HG03457 (cell line): Measurements from ENCODE around the gene DVL1.

Source experiments
- ATAC-seq: cut with Tn5 transposase; IDR thresholded peaks from one replicate; pipeline ENCODE4 v1.9.1; 2021; ENCODE audit warnings: moderate number of reproducible peaks; ENCODE audit not compliant: unreplicated experiment

Gene DVL1

DNA sequence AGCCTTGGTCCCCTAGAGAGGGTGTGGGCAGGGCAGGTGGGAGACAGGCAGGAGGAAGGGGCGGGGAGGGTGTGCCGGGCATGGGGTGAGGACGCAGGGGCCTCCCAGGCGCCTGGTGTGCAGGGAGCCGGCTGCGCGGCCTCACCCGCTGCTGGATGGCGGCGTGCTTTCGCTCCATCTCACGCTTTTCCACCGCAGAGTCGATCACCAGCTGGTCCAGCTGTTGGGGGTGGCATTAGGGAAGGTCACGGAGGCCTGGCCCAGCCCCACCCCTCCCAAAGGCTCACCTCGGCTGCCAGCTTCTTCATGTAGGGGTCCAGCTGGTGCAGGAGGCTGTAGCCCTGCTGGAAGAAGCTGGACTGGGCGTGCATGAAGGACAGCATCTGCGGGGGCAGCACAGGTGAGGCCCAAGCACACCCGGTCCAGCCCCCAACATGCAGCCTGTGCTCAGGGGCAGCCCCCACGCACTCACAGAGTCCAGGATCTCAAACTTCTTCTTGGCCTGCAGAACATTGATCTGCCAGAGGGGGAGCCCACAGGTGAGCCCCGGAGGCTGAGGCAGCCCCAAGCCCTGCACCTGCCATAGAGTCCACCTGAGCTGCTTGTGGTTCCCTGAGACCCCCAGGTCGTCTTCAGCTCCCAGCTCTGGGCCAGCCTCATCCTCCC lies 49.4 kb downstream of the DVL1 start:
- no peak for ATAC-seq

DNA sequence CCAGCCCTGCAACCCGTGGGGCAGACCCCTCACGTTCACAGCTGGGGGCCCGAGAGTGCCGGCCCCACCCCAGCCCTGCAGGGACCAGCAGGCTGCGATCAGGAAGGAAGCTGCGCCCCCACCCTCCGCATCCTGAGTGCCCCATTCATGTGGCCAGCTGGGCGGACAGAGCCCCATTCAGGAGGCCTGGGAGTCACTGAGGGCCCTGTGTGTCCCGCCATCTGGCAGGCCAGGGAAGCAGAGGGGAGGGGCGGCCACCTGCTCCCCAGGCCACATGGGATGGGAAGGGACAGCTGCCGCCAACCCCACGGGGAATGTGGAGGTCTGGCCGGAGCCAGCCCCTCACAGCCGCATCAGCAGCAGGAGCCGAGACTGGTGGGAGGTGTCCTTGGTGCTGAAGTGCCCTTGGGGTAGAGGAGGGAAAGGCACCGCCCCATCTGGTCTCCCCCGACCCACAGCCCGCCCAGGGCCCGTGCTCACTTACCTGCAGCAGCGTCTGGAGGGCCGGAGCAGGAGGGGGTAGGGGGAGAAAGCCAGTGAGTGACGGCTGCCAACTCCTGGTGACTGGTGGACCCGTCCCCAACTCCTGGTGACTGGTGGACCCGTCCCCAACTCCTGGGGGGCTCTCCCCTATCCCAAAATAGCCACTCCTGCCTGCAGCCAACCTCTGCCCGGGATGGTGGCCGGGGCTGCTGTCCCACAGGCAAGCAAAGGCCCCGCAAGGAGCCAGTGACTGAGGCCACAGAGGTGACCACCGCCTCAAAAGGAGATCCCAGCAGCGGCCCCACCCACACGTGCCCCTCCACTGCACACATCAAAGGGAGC lies 50.1 kb downstream of the DVL1 start:
- ATAC-seq, result no peak

DNA sequence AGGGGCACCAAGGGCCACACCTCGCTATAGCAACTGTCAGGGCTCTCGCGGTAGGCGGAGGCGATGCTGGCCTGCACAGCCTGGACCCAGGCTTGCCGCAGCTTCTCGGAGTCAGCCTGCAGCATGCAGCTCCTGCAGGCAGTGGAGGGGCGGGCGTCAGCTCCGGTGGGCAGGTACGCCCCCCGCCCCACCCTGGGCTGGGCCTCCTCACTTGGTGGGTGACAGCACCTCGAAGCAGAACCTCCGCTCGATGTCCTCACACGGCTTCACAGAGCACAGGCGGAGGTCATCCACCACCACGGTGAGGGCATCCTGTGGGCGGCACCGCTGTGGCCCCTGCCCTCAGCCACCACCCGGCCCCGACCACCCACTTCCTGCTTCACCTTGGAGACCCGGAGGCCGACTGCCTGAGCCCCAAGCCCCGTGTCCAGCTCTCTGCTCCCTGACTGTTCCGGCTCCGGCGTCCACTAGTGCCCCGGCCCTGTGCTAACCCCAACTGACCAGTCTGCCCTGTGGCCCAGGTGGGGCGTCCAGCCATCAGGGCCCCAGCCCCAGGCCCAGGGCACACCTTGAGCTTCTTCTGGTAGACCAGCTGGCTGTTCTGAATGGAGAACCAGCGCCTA lies 51.3 kb downstream of the DVL1 start:
- ATAC-seq, result no peak

DNA sequence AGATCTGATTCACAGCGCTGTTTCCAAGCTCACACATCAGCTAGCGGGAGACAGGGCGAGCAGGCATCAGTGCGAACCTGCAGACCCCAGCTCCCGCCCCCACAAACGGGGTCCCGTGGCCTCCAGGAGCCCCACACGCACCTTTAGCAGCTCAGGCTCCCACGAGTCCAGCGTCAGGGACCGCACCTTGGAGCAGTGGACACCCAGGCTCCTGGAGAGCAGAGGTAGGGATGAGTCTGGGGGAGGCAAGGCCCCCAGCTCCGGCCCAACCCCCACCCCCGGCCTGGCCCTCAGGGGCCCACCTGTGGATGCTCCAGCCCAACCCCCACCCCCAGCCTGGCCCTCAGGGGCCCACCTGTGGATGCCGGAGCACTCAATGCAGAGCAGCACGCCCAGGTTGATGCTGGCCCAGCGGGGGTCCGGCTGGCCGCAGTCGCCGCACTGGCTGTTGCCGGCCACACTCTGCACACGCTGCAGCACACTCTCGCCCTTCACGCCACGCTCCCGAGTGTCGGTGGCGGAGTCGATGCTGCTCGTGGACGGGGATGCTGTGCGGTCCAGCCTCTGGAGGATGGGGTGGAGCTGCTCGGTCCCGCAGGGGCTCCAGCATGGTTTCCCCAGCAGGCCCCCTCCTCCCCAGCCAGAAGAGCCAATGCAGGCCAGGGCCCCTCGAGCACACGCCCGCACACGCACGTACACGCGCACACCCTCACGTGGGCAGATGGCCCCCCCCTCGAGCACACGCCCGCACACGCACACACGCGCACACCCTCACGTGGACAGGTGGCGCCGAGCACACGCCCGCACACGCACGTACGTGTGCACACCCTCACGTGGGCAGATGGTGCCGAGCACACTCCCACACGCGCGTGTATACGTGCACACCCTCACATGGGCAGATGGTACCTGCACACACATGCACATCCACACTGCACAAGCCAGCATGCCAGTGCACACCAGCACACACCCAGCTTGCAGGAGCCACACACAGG lies 52.9 kb downstream of the DVL1 start:
- no peak for ATAC-seq

DNA sequence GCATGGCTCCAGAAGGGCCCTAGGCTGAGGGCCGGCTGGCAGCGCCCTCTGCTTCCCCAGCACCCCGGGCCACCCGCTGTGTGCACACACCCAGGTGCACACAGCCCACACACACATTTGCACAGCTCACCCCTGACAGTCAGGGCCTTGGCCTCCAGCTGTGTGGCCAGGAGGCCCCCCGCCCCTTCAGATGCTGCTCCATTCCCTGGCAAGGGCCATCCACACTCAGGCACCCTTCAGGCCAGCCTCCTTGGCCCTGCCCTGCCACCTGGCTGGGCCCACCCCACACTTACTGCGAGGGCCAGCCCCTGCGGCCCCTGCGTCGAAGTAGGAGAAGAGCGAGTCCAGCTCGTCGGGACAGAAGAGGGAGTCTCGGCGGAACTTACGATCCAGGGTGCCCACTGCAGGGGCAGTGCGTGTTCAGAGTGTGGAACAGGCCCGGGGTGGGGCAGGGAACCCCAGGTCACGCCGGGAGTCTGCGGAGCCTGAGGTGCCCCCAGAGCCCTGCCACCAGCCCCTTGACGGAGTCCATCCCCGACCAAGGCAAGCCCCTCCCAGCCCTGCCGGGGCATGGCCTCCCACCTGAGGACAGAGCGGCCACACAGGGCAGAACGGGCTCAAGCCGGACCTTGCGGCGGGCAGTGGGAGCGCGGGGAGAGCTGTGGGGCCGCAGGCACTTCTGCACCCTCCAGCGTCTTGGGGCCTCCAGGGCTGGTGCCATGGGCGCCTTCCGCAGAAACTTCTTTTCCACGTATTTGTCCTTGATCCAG lies 53.9 kb downstream of the DVL1 start:
- ATAC-seq, result no peak

DNA sequence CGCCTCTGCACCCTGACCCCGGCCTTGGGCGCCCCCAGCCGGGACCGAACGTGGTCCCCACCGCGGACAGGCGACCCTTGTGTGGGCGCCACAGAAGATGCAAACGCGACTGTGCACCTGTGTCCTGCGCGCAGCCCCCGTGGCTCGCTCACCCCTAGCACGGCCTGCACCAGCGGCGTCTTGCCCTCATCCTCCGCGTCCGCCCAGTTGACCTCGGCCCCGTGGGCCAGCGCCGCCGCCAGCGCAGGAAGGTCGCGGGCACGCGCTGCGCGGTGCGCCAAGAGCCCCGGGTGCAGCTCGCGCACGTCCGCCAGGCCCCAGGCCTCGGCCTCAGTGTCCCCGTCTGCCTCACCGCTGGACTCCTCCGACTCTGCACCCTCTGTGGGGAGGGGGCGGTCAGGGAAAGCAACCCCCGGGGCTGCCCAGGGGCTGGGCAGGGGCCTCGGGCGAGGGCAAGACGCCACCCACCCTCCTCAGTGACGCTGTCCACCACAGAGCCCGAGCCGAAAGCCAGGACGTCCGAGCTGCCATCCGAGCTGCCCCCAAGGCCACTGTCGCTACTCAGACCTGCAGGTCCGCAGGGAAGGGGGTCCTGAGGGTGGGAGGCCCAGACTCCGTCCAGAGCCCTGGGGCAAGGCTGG lies 54.8 kb downstream of the DVL1 start:
- no peak for ATAC-seq

DNA sequence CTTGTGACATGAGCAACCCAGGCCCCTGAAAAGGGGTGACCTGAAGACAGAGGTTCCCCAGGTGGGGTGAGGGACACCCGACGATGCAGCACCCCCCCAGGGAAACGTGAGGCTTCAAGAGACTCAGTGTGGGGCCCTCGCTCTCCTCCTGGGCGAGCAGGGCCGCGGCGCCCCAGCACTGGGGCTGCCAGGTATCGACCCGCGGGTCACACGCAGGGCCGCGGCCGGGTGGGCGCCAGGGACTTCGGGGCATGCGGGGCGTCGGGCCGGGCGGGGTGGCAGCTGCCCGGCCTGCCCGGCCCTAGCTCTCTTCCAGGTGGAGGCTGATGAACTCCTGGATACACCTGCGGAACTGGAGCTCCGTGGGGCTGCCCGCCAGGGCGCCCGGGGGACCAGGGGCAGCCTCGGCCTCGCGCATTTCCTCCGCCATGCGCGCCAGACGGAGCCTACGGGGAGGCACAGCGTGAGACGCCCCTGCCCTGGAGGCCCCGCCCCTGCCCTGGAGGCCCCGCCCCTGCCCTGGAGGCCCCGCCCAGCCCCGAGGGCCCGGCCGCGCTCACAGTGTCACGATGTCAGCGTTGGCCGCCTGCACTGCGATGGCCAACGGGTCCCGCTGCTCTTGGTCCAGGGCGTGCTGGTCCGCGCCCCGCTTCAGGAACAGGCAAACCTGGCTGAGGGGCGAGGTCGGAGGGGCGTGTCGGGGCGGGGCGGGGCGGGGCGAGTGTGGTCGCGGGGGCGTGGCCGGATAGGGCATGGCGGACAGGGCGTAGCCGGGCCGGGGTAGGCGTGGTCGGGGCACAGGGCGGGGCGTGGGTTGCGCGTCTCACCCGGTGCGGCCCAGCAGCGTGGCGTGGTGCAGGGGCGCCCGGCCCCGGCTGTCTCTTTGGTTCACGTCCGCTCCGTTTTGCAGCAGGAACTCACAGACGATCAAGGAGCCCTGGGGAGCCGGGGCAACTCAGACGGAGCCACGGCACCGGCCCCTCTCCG lies 55.7 kb downstream of the DVL1 start:
- no peak for ATAC-seq

DNA sequence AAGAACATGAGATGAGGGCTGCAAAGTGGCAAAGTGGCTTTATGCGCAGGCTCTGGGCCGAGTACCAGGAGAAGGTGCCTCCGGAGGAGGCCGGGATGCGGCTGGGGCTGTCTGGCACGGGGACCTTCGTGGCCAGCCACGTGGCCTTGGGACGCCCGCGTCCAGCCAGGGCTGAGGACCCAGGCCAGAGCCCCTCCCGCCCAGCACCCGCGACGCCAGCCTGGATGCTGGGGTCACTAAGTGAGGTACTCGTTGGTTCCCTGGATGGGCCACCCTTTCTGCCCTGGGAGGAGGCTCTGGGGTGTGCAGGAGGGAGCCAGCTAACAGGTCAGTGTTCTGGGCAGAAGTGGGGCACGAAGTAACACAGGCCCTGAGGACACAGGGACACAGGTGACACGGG lies 56.4 kb downstream of the DVL1 start:
- no peak for ATAC-seq

DNA sequence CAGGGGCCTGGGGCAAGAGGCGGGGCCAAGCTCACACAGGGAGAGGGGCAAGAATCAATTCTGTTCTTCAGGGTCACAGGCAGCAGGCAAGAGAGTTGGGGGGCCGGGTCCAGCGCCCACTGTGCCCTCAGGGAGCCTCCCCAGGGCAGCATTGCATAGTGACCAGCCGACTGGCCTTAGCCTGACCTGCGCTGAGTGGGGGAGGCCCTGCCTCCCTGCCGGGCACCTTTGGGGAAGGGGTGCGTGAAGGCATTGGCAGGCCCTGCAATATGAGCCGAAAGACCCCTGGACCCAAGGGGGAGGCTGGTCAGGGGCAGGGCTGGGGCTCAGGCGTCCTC lies 56.8 kb downstream of the DVL1 start:
- ATAC-seq, result no peak

DNA sequence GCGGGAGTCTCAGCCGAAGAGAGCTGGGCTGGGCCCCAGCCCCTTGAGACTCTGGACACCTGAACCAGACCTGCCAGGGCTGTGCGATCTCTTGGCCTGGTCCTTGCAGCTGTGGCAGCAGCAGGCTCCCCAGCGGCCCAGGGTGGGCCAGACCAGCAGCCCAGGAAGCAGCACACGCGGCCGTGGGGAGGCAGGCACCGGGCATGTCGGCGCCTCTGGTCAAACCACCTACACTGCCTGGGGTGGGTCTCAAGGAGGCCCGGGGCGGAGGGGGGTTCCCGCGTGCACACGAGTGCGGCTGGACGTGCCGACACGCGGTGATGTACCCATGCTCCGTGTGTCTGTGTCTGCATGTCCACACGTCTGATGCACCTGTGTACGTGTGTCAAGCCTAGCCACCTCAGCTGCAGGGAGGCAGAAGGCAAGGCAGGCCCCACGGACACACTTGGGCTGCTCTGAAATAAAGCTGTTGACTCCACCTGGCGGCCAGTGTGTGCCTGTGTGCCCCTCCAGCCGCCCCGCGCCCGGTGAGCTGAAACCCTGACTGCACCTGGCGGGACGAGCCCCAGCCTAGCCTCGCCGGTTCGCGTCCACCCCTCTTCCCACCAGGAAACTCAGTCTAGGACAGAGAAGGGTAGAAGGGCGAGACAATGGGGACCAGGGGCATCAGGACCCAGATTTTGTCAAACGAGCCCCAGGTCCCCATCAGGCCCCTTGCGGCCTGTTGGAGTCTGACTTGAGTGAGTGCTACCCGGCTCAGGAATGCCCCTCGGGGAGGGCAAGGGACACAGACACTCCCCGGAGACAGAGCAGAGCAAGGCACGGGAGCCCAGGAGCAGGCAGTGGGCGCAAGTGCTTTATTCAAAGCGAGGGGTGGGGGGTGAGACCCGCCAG lies 57.4 kb downstream of the DVL1 start:
- ATAC-seq, result no peak

DNA sequence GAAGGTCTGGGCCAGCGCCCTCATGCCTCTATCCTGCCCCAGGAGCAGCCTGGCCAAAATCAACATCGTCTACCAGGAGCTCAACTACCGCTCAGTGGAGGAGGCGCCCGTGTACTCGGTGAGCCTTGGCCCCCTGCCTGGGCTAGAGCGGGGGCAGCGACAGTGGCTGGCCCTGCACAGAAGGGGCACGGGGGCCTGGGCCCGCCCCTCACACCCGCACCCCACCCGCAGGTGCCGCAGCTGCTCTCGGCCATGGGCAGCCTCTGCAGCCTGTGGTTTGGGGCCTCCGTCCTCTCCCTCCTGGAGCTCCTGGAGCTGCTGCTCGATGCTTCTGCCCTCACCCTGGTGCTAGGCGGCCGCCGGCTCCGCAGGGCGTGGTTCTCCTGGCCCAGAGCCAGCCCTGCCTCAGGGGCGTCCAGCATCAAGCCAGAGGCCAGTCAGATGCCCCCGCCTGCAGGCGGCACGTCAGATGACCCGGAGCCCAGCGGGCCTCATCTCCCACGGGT lies 58.1 kb downstream of the DVL1 start:
- no peak for ATAC-seq

DNA sequence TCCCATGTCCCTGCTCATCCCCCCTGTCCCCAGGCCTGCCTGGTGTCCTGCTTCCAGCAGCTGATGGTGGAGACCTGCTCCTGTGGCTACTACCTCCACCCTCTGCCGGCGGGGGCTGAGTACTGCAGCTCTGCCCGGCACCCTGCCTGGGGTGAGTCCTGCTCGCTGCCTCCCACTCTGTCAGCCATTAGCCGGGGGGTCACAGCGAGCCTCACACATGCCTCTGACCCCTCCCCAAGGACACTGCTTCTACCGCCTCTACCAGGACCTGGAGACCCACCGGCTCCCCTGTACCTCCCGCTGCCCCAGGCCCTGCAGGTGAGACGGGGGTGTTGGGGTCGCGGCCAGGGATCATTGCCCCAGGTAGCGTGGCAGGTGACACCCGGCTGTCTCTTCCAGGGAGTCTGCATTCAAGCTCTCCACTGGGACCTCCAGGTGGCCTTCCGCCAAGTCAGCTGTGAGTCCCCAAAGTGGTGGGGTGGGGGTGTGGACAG lies 58.9 kb downstream of the DVL1 start:
- ATAC-seq, result no peak

DNA sequence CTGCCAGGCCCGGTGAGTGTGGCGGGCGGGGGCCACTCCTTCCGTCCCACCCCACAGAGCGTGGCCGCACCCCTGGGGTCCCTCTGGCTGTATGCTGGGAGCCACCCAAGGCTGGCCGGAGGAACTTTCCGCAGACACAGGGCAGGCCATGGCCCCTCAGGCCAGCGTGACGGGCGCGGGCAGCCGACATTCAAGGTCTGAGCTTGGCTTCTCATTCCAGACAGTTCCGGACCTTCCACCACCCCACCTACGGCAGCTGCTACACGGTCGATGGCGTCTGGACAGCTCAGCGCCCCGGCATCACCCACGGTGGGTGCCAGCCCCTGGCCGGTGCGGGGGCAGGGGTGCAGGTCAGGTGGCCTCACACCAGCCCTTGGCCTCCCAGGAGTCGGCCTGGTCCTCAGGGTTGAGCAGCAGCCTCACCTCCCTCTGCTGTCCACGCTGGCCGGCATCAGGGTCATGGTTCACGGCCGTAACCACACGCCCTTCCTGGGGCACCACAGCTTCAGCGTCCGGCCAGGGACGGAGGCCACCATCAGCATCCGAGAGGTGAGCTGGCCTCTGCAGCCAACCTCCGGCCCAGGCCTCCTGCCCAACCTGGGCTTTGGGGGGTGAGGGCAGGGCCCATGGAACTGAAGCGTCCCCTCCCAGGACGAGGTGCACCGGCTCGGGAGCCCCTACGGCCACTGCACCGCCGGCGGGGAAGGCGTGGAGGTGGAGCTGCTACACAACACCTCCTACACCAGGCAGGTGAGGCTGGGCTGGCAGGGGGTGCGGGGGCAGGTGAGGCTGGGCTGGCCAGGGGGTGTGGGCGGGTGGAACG lies 61.7 kb downstream of the DVL1 start:
- no peak for ATAC-seq

DNA sequence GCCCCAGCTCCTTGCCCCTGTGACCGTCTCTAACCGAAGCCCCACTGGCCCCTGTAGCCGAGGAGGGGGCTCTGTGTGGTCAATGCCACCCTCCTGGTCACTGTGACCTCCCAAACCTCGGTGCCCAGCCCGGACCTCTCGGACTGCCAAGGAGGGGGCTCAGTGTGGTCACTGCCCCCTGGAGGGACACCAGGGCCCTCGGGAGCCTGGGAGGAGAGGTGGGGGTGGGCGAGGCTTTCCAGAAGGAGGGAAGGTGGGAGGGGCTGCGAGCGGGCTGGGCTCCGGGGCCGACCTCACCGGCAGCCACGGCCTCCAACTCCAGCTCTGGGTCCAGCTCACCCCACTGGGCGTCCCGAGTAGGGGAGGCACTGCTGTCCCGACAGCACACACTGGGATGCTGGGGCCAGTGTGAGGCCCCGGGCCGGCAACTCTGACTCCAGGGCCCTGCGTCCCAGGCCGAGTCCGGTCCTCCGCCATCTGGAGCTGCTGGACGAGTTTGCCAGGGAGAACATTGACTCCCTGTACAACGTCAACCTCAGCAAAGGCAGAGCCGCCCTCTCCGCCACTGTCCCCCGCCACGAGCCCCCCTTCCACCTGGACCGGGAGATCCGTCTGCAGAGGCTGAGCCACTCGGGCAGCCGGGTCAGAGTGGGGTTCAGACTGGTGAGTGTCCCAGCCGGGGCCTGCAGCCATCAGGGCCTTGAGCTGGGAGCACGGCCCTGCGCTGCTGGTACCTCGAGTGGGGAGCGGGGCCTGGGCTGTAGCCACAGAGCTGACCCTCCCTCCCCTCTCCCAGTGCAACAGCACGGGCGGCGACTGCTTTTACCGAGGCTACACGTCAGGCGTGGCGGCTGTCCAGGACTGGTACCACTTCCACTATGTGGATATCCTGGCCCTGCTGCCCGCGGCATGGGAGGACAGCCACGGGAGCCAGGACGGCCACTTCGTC lies 62.6 kb downstream of the DVL1 start:
- ATAC-seq, result no peak

DNA sequence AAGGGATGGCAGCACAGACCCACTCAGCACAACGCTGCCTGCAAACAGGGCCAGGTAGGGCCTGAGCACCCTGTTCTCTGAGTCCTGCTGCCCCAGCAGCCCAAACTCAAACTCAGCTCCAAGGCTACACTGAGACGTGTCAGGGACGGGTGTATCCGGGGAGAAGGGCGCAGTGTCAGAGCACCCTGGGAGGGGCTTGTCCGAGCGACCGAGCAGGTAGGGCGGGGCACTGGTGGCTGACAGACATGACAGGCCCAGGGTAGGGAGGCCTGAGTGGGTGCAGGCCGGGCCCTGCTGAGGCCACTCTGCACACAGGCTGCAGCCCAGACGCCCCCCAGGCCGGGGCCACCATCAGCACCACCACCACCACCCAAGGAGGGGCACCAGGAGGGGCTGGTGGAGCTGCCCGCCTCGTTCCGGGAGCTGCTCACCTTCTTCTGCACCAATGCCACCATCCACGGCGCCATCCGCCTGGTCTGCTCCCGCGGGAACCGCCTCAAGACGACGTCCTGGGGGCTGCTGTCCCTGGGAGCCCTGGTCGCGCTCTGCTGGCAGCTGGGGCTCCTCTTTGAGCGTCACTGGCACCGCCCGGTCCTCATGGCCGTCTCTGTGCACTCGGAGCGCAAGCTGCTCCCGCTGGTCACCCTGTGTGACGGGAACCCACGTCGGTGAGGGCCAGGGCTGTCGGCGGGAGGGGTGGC lies 63.5 kb downstream of the DVL1 start:
- no peak for ATAC-seq
